GM19395 (cell line): ENCODE measurements around the gene MAP7.
"Not testable (repeated sequence)": the region's sequence is repeated elsewhere in the genome, so short reads cannot be mapped to it uniquely, and the experiment has no call there.

ENCODE experiments used
- ATAC-seq: cut with Tn5 transposase; IDR thresholded peaks from one replicate; pipeline ENCODE4 v1.9.1; 2021; ENCODE audit warnings: mild to moderate bottlenecking, moderate library complexity; ENCODE audit not compliant: unreplicated experiment

Gene MAP7

GRCh38 chr6:136315594-136315993 is 234.6 kb downstream of the MAP7 start:
- ATAC-seq: no peak

GRCh38 chr6:136312975-136313374 is 237.2 kb downstream of the MAP7 start:
- ATAC-seq: no peak

- no peak for ATAC-seq
Measured at GRCh38 chr6:136309729-136310311, 240.4 kb downstream of the MAP7 start.

GRCh38 chr6:136309171-136309570 is 241.1 kb downstream of the MAP7 start:
- no peak for ATAC-seq

GRCh38 chr6:136308469-136308868 is 241.8 kb downstream of the MAP7 start:
- ATAC-seq: not testable (repeated sequence)

- ATAC-seq: no peak
Measured at GRCh38 chr6:136307351-136307750, 242.9 kb downstream of the MAP7 start.

GRCh38 chr6:136306466-136306865 is 243.8 kb downstream of the MAP7 start:
- ATAC-seq: no peak

GRCh38 chr6:136304410-136304809 is 245.8 kb downstream of the MAP7 start:
- ATAC-seq: no peak

- ATAC-seq: no peak
Measured at GRCh38 chr6:136303516-136303915, 246.7 kb downstream of the MAP7 start.

GRCh38 chr6:136294621-136295020 is 255.6 kb downstream of the MAP7 start:
- ATAC-seq: no peak
